ENCODE results near the gene ZNF804B. TPM values are rescaled to one million over a fixed set of nuclear protein-coding genes. Genes with fewer than 3 reads are reported as not detected.

The ZNF804B gene
- total RNA-seq, 1 donor, result not detected

DNA sequence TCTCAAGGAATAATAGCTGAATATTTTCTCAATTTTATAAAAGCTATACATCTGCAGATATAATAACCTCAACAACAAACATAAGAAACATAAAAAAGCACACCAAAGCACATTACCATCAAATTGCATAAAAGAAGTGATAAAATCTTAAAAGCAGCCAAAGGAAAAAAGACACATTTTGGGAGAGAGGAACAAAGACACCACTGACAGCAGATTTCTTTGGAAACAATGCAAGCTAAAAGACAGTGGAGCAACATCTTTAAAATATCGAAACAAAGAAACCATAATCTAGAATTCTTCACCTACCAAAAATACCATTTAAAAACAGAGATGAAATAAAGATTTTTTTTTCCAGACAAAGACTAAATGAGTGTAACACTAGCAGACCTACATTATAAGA, 91.7 kb downstream of the ZNF804B start:
- TF ChIP-seq, protein P1, sequence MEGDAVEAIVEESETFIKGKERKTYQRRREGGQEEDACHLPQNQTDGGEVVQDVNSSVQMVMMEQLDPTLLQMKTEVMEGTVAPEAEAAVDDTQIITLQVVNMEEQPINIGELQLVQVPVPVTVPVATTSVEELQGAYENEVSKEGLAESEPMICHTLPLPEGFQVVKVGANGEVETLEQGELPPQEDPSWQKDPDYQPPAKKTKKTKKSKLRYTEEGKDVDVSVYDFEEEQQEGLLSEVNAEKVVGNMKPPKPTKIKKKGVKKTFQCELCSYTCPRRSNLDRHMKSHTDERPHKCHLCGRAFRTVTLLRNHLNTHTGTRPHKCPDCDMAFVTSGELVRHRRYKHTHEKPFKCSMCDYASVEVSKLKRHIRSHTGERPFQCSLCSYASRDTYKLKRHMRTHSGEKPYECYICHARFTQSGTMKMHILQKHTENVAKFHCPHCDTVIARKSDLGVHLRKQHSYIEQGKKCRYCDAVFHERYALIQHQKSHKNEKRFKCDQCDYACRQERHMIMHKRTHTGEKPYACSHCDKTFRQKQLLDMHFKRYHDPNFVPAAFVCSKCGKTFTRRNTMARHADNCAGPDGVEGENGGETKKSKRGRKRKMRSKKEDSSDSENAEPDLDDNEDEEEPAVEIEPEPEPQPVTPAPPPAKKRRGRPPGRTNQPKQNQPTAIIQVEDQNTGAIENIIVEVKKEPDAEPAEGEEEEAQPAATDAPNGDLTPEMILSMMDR (IDR thresholded peaks at IDR 0.05; ENCODE audit: insufficient read depth, low read length), result no peak
- DNase-seq (ENCODE audit: low read depth), result no peak

DNA sequence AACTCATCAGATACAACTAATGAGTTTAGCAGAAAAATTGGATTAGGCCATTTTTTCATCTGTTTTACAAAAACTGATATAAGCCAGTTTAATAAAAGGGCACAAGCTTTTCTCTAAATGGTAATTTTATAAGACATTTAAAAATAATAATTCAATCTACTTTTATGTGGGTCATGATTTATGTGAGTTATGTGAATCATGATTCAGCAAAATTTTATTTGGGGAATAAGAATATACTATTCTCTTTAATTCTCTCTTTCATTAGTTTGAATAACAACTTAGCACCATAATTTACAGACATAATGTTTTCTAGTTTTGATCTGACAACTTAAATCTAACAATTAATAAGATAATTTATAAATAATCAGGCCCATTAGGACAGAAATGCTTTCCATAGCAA, 99.8 kb downstream of the ZNF804B start:
- DNase-seq (ENCODE audit: low read depth), result no peak
- TF ChIP-seq, protein P1 (IDR thresholded peaks at IDR 0.05; ENCODE audit: insufficient read depth, low read length), result no peak
- H3K4me3 ChIP-seq (ENCODE audit: low read depth, low read length), result no peak overlapping the region

More for the DNA sequence above, 91.7 kb downstream of the ZNF804B start:
- no peak overlapping the region for H3K4me3 ChIP-seq (ENCODE audit: low read depth, low read length)

DNA sequence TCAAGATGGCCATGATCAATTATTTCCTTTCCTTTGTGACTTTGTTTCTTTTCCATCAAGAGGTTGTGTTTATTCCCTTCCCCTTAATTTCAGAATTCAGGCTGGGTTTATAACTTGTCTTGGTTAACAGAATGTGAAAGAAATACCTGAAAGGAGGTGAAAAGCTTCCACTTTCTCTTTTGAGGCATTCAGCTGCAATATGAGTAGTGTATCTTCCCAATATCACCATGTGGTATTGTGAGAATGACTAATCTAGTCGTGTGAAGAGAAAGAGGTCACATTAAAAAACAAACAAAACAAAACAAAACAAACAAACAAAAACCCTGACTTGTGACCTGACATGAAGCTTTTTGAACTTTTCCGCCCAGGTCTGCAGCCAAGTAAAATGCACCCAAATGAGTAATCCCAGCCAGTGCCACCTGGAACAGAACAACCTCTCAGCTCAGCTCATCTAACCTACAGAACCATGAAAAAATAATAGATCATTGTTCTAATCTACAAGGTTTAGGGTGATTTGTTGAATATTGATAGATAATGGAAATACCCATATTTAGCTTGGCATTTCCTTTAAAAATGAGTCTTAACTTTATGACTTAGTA, 106.9 kb downstream of the ZNF804B start:
- TF ChIP-seq, protein P1 (IDR thresholded peaks at IDR 0.05; ENCODE audit: insufficient read depth, low read length), result no peak
- H3K4me3 ChIP-seq (ENCODE audit: low read depth, low read length), result no peak overlapping the region
- no peak for DNase-seq (ENCODE audit: low read depth)

DNA sequence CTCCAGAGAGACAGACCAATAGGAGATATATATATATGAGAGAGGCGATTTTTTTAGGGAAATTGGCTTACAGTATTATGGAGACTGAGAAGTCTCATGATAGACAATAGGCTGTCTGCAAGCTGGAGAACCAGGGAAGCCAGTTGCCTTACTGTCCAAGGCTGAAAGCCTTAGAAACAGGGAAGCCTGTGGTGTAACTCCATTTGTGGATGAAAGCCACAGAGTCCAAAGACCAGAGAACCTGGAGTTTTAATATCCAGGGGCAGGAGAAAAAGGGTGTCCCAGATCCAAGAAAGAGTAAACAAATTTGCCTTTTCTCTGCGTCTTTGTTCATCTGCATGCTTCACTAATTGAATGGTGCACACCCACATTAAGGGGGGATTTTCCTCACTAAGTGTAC, 107.7 kb downstream of the ZNF804B start:
- no peak overlapping the region for H3K4me3 ChIP-seq (ENCODE audit: low read depth, low read length)
- no peak for DNase-seq (ENCODE audit: low read depth)

DNA sequence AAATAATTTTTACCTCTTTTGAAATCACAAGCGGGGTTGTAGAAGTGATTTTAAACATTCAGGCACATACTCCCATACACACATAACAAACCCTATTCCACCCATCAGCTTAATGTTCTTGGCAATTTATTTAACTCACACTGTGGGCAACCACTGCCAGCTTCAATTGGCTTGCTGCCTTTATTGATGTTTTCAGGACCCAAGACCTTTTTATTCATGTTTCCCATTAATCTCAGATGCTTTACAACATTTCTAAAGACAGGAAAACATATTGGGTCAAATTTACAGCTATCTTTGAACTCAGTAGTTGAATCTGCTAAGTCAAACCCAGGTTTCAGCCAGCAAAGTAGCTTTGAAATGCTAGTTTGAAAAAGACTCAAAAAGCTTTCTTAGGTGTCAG, 109.0 kb downstream of the ZNF804B start:
- no peak overlapping the region for H3K4me3 ChIP-seq (ENCODE audit: low read depth, low read length)
- no peak for DNase-seq (ENCODE audit: low read depth)
- TF ChIP-seq, protein P1 (IDR thresholded peaks at IDR 0.05; ENCODE audit: insufficient read depth, low read length), result no peak

More for the DNA sequence above, 107.7 kb downstream of the ZNF804B start:
- TF ChIP-seq, protein P1 (IDR thresholded peaks at IDR 0.05; ENCODE audit: insufficient read depth, low read length), result no peak

DNA sequence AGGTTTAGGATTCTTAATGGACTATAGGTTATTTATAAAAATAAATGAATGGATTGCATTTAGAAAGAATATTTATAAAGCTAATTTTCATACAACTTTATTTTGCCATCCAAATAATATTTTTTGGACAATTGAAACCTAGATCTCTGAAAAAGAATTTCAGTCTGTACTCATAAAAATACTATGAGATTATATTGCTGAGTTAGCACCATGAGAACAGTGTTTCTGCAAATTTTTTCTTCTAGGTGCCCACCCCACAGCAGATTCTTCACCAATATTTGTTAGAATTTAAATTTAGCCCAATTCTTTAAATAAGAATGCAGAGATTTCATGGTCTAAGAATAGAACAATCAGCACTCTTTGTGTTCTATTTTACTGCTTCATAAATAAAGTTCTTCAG, 121.6 kb downstream of the ZNF804B start:
- TF ChIP-seq, protein P1 (IDR thresholded peaks at IDR 0.05; ENCODE audit: insufficient read depth, low read length), result no peak
- no peak overlapping the region for H3K4me3 ChIP-seq (ENCODE audit: low read depth, low read length)
- no peak for DNase-seq (ENCODE audit: low read depth)

DNA sequence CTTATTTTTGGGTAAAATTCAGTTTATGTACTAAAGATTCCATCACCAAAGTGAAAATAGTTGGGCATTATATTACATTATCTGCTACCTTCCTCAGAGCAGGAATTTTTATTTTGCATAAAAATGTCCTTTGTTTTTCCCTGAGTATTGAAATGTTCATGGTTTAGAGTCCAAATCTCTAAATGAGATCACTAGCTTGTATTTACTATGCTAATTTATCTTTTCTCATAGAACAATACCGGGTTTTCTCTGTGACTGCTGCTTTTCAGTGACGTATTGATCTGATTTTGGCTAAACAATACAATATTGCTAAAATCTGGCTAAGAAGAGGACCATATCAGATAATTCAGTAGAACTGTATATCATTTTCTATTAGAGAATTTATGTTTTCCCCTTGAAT, 125.6 kb downstream of the ZNF804B start:
- TF ChIP-seq, protein P1 (IDR thresholded peaks at IDR 0.05; ENCODE audit: insufficient read depth, low read length), result no peak
- no peak overlapping the region for H3K4me3 ChIP-seq (ENCODE audit: low read depth, low read length)
- DNase-seq (ENCODE audit: low read depth), result no peak
